SU-DHL-6 (cell line): ENCODE results near the gene CA12.

ENCODE experiments used
- H2AFZ ChIP-seq: fragments of 200-600 bp; sonication (generic); 2 replicates; pipeline ENCODE4 v1.6.1; 2014; ENCODE audit warnings: low read depth, mild to moderate bottlenecking, moderate library complexity, mixed read lengths, antibody characterized with exemption, low read length; ENCODE audit not compliant: severe bottlenecking
- H3F3A ChIP-seq: fragments of 200-600 bp; shearing (Covaris generic); 2 replicates; pipeline ENCODE4 v1.6.0; 2016; ENCODE audit warnings: antibody characterized with exemption, mild to moderate bottlenecking; ENCODE audit not compliant: insufficient read depth
- H3K27ac ChIP-seq: fragments of 200-600 bp; sonication (generic); 2 replicates; pipeline ENCODE4 v1.5.1; 2016; ENCODE audit warnings: low read depth, mild to moderate bottlenecking, low read length, moderate library complexity, mixed read lengths
- H3K27me3 ChIP-seq: fragments of 200-600 bp; sonication (generic), shearing (Covaris generic); 2 replicates; pipeline ENCODE4 v1.6.0; 2014; ENCODE audit warnings: mild to moderate bottlenecking, low read length
- H3K36me3 ChIP-seq: fragments of 200-600 bp; sonication (generic); 2 replicates; pipeline ENCODE4 v1.6.1; 2014; ENCODE audit warnings: mild to moderate bottlenecking, low read length, mixed read lengths
- H3K4me2 ChIP-seq: fragments of 300-600, 200-600 bp; shearing (Covaris generic), sonication (generic); 2 replicates; pipeline ENCODE4 v1.6.0; 2014; ENCODE audit warnings: low read length, low read depth, mild to moderate bottlenecking; ENCODE audit not compliant: poor library complexity, severe bottlenecking
- H3K4me3 ChIP-seq: fragments of 200-600 bp; sonication (generic); 2 replicates; pipeline ENCODE4 v1.5.1; 2014; ENCODE audit warnings: antibody characterized with exemption, low read length, mild to moderate bottlenecking, mixed read lengths; ENCODE audit not compliant: insufficient read depth, poor library complexity, severe bottlenecking
- H3K79me2 ChIP-seq: fragments of 200-600 bp; sonication (generic); 2 replicates; pipeline ENCODE4 v1.6.1; 2014; ENCODE audit warnings: mild to moderate bottlenecking, low read length, moderate library complexity; ENCODE audit not compliant: insufficient read depth
- H3K9ac ChIP-seq: fragments of 200-600 bp; sonication (generic); 2 replicates; pipeline ENCODE4 v1.7.0; 2014; ENCODE audit warnings: mild to moderate bottlenecking, low read length
- H3K9me2 ChIP-seq: fragments of 200-600 bp; sonication (generic); replicated peaks from 2 replicates; pipeline ENCODE4 v1.6.1; 2014; ENCODE audit warnings: low read length; ENCODE audit not compliant: insufficient read depth
- H3K9me3 ChIP-seq: fragments of 200-600 bp; sonication (generic); 2 replicates; pipeline ENCODE4 v1.6.1; 2014; ENCODE audit warnings: low read length, mixed read lengths; ENCODE audit not compliant: insufficient read depth
- H4K20me1 ChIP-seq: fragments of 200-600 bp; sonication (generic); 2 replicates; pipeline ENCODE4 v1.6.1; 2014; ENCODE audit warnings: low read depth, mild to moderate bottlenecking, antibody characterized with exemption, low read length, moderate library complexity, mixed read lengths
- EZH2phosphoT487 ChIP-seq: fragments of 200-600 bp; sonication (generic), shearing (Covaris generic); conservative IDR thresholded peaks from 2 replicates; pipeline ENCODE4 v1.6.1; 2018; ENCODE audit warnings: mild to moderate bottlenecking, antibody characterized with exemption, low read length, moderate library complexity, mixed read lengths
- TF ChIP-seq, protein P1 (sequence below): fragments of 200-600 bp; sonication (generic); IDR thresholded peaks from one replicate; pipeline ENCODE4 v1.5.1; 2017; ENCODE audit warnings: antibody characterized with exemption, mild to moderate bottlenecking, low read length, moderate library complexity; ENCODE audit not compliant: insufficient read depth, poor library complexity, severe bottlenecking

Gene CA12

DNA sequence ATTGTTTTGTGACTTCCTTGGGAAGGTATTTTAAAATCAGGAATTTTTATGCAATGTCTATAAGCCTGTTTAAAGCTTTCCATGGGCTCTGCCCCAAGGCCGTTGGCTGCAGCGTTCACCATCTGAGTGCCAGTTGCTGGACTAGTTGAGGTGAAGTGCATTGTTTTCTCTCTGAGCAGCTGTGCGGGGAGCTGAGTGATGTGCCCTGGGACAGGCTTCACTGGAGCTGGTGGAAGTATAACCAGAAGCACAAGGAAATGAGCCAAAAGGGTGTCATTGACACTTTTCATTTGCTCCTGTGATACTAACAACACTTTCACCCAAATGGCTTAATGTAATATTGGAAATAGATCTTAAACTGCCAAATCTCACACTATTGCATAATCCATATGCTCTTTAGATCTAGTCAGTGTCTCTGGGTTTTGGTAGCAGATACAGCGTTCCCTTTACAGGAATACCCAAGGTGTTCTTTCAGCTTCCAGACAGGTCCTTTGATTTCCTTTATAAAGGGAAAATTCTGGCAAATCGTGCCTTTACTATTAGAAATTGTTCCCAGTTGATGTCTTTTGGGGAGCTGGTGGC is 75.1 kb downstream of the CA12 start:
- Histone ChIP-seq H3F3A (no peaks in the 10 kb centered on the region), H3K9ac (no peak overlapping the region), H3K4me3 (no peak overlapping the region), H4K20me1 (no peaks in the 10 kb centered on the region), H3K9me3 (no peaks in the 10 kb centered on the region), H2AFZ (no peak overlapping the region), H3K79me2 (no peaks in the 10 kb centered on the region), H3K4me2 (no peak overlapping the region), H3K27ac (no peak overlapping the region), H3K27me3 (no peaks in the 10 kb centered on the region), H3K36me3 (no peaks in the 10 kb centered on the region), H3K9me2 (no peaks in the 10 kb centered on the region)
- TF ChIP-seq, protein P1, sequence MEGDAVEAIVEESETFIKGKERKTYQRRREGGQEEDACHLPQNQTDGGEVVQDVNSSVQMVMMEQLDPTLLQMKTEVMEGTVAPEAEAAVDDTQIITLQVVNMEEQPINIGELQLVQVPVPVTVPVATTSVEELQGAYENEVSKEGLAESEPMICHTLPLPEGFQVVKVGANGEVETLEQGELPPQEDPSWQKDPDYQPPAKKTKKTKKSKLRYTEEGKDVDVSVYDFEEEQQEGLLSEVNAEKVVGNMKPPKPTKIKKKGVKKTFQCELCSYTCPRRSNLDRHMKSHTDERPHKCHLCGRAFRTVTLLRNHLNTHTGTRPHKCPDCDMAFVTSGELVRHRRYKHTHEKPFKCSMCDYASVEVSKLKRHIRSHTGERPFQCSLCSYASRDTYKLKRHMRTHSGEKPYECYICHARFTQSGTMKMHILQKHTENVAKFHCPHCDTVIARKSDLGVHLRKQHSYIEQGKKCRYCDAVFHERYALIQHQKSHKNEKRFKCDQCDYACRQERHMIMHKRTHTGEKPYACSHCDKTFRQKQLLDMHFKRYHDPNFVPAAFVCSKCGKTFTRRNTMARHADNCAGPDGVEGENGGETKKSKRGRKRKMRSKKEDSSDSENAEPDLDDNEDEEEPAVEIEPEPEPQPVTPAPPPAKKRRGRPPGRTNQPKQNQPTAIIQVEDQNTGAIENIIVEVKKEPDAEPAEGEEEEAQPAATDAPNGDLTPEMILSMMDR: no peak
- no peak for TF ChIP-seq EZH2phosphoT487

DNA sequence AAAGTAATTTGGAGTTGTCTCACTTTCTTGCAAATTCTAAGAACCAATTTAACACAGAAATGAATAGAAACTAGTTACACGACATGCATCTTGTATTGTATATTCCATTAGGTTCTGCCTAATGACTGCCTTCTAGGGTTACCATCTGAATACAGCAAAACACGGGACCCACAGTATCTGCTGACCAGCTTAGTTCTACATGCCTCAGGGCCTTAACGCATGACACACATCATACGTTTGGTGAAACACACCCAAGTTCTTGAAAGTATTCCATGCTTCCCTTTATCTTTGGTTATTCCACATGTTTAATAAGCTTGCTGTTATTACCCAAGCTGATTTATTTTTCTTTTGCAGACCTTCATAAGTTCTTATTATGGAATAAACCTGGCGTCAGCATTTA is 76.4 kb downstream of the CA12 start:
- Histone ChIP-seq H4K20me1 (no peaks in the 10 kb centered on the region), H3K27ac (no peak overlapping the region), H3K79me2 (no peaks in the 10 kb centered on the region), H3K36me3 (no peaks in the 10 kb centered on the region), H3K27me3 (no peaks in the 10 kb centered on the region), H3K4me2 (no peak overlapping the region), H3K9me2 (no peaks in the 10 kb centered on the region), H3F3A (no peaks in the 10 kb centered on the region), H3K9ac (no peak overlapping the region), H3K9me3 (no peaks in the 10 kb centered on the region), H2AFZ (no peak overlapping the region), H3K4me3 (no peak overlapping the region)
- no peak for TF ChIP-seq EZH2phosphoT487
- TF ChIP-seq, protein P1: no peak

DNA sequence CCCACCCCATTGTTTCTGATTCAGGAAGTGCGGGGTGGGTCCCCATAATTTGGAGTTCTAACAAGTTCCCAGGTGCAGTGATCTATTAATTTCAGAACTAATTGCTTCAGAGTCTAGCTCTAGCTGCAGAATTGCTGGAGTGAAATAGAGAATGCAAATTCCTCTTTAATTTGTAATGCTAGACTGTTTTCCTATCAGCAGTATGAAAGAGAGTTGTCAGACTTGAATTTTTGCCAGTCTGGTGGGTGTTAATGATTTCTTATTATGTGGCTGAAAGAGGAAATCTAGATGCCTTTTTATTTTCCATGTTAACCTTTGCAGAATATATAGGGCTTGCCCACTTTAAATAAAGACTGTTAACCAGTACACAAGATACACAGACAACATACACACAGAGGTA is 80.6 kb downstream of the CA12 start:
- Histone ChIP-seq H3K4me3 (no peak overlapping the region), H3K9ac (no peak overlapping the region), H3K79me2 (no peaks in the 10 kb centered on the region), H3F3A (no peaks in the 10 kb centered on the region), H3K9me3 (no peaks in the 10 kb centered on the region), H3K27ac (no peak overlapping the region), H2AFZ (no peak overlapping the region), H3K36me3 (no peaks in the 10 kb centered on the region), H4K20me1 (no peaks in the 10 kb centered on the region), H3K27me3 (no peaks in the 10 kb centered on the region), H3K4me2 (no peak overlapping the region), H3K9me2 (no peaks in the 10 kb centered on the region)
- no peak for TF ChIP-seq EZH2phosphoT487
- TF ChIP-seq, protein P1: no peak
